ENCODE data around the gene PTGER3. TPM values are rescaled to one million over a fixed set of nuclear protein-coding genes. Genes with fewer than 3 reads are reported as not detected.
"Not testable (repeated sequence)": the region's sequence is repeated elsewhere in the genome, so short reads cannot be mapped to it uniquely, and the experiment has no call there.

PTGER3 gene
- total and polyA plus RNA-seq, 9 donors, result 0.16 to 1.7 (median 0.81) TPM

GRCh38 chr1:70985278-70985677 lies 62.3 kb downstream of the PTGER3 start:
- not testable (repeated sequence) for H3K4me3 ChIP-seq (ENCODE audit: low read length); DNase-seq; H3K9me3 ChIP-seq (replicated peaks; ENCODE audit: control insufficient read depth, low read depth, low read length); H3K36me3 ChIP-seq (ENCODE audit: control insufficient read depth, insufficient read depth, low read length); H3K27me3 ChIP-seq (ENCODE audit: control insufficient read depth, insufficient read depth, low read length); H3K4me1 ChIP-seq (ENCODE audit: control insufficient read depth, insufficient read depth, low read length); H3K27ac ChIP-seq (ENCODE audit: low read length)
- WGBS (ENCODE audit: insufficient coverage), result 82% methylated on average over 1 of the region's 2 CpGs

- no peaks in the 10 kb centered on the region for H3K36me3 ChIP-seq (ENCODE audit: control insufficient read depth, insufficient read depth, low read length)
- DNase-seq, result no peak
- no peak overlapping the region for H3K4me3 ChIP-seq (ENCODE audit: low read length)
- H3K4me1 ChIP-seq (ENCODE audit: control insufficient read depth, insufficient read depth, low read length), result no peaks in the 10 kb centered on the region
- no peaks in the 10 kb centered on the region for H3K27me3 ChIP-seq (ENCODE audit: control insufficient read depth, insufficient read depth, low read length)
- no peaks in the 10 kb centered on the region for H3K9me3 ChIP-seq (replicated peaks; ENCODE audit: control insufficient read depth, low read depth, low read length)
- H3K27ac ChIP-seq (ENCODE audit: low read length), result no peak overlapping the region
- no CpG with 5 or more reads among the region's 1 CpG for WGBS (ENCODE audit: insufficient coverage)
These were observed 67.3 kb downstream of the PTGER3 start for GRCh38 chr1:70980361-70980760.

GRCh38 chr1:70979881-70980280 lies 67.7 kb downstream of the PTGER3 start:
- Histone ChIP-seq H3K4me1 (ENCODE audit: control insufficient read depth, insufficient read depth, low read length) (no peaks in the 10 kb centered on the region), H3K27me3 (ENCODE audit: control insufficient read depth, insufficient read depth, low read length) (no peaks in the 10 kb centered on the region), H3K36me3 (ENCODE audit: control insufficient read depth, insufficient read depth, low read length) (no peaks in the 10 kb centered on the region), H3K27ac (ENCODE audit: low read length) (no peak overlapping the region), H3K4me3 (ENCODE audit: low read length) (no peak overlapping the region), H3K9me3 (replicated peaks; ENCODE audit: control insufficient read depth, low read depth, low read length) (no peaks in the 10 kb centered on the region)
- DNase-seq, result peak; percentile 5
- WGBS (ENCODE audit: insufficient coverage), result 83% methylated on average over 2 of the region's 2 CpGs

- H3K36me3 ChIP-seq (ENCODE audit: control insufficient read depth, insufficient read depth, low read length), result no peaks in the 10 kb centered on the region
- no peaks in the 10 kb centered on the region for H3K4me1 ChIP-seq (ENCODE audit: control insufficient read depth, insufficient read depth, low read length)
- H3K27ac ChIP-seq (ENCODE audit: low read length), result no peak overlapping the region
- WGBS (ENCODE audit: insufficient coverage), result 63% methylated on average over 3 of the region's 4 CpGs
- DNase-seq, result no peak
- no peaks in the 10 kb centered on the region for H3K9me3 ChIP-seq (replicated peaks; ENCODE audit: control insufficient read depth, low read depth, low read length)
- H3K4me3 ChIP-seq (ENCODE audit: low read length), result no peak overlapping the region
- H3K27me3 ChIP-seq (ENCODE audit: control insufficient read depth, insufficient read depth, low read length), result no peaks in the 10 kb centered on the region
These were observed 68.3 kb downstream of the PTGER3 start for GRCh38 chr1:70979313-70979712.

GRCh38 chr1:70978623-70979022 lies 69.0 kb downstream of the PTGER3 start:
- no peak overlapping the region for H3K4me3 ChIP-seq (ENCODE audit: low read length)
- H3K27me3 ChIP-seq (ENCODE audit: control insufficient read depth, insufficient read depth, low read length), result no peaks in the 10 kb centered on the region
- no peak overlapping the region for H3K27ac ChIP-seq (ENCODE audit: low read length)
- no CpG with 5 or more reads among the region's 1 CpG for WGBS (ENCODE audit: insufficient coverage)
- no peaks in the 10 kb centered on the region for H3K4me1 ChIP-seq (ENCODE audit: control insufficient read depth, insufficient read depth, low read length)
- DNase-seq, result no peak
- no peaks in the 10 kb centered on the region for H3K36me3 ChIP-seq (ENCODE audit: control insufficient read depth, insufficient read depth, low read length)
- no peaks in the 10 kb centered on the region for H3K9me3 ChIP-seq (replicated peaks; ENCODE audit: control insufficient read depth, low read depth, low read length)

- no peaks in the 10 kb centered on the region for H3K4me1 ChIP-seq (ENCODE audit: control insufficient read depth, insufficient read depth, low read length)
- WGBS (ENCODE audit: insufficient coverage), result 43% methylated on average over 3 of the region's 3 CpGs
- H3K4me3 ChIP-seq (ENCODE audit: low read length), result no peak overlapping the region
- no peak overlapping the region for H3K27ac ChIP-seq (ENCODE audit: low read length)
- no peaks in the 10 kb centered on the region for H3K27me3 ChIP-seq (ENCODE audit: control insufficient read depth, insufficient read depth, low read length)
- DNase-seq, result no peak
- no peaks in the 10 kb centered on the region for H3K36me3 ChIP-seq (ENCODE audit: control insufficient read depth, insufficient read depth, low read length)
- no peaks in the 10 kb centered on the region for H3K9me3 ChIP-seq (replicated peaks; ENCODE audit: control insufficient read depth, low read depth, low read length)
These were observed 70.0 kb downstream of the PTGER3 start for GRCh38 chr1:70977575-70977974.

- 61% methylated on average over 2 of the region's 4 CpGs for WGBS (ENCODE audit: insufficient coverage)
- no peaks in the 10 kb centered on the region for H3K27me3 ChIP-seq (ENCODE audit: control insufficient read depth, insufficient read depth, low read length)
- no peak for DNase-seq
- no peaks in the 10 kb centered on the region for H3K36me3 ChIP-seq (ENCODE audit: control insufficient read depth, insufficient read depth, low read length)
- H3K4me1 ChIP-seq (ENCODE audit: control insufficient read depth, insufficient read depth, low read length), result no peaks in the 10 kb centered on the region
- no peaks in the 10 kb centered on the region for H3K9me3 ChIP-seq (replicated peaks; ENCODE audit: control insufficient read depth, low read depth, low read length)
- no peak overlapping the region for H3K4me3 ChIP-seq (ENCODE audit: low read length)
- H3K27ac ChIP-seq (ENCODE audit: low read length), result no peak overlapping the region
These were observed 70.6 kb downstream of the PTGER3 start for GRCh38 chr1:70977041-70977440.

GRCh38 chr1:70973754-70974153 lies 73.9 kb downstream of the PTGER3 start:
- Histone ChIP-seq H3K36me3 (ENCODE audit: control insufficient read depth, insufficient read depth, low read length) (no peaks in the 10 kb centered on the region), H3K4me1 (ENCODE audit: control insufficient read depth, insufficient read depth, low read length) (no peaks in the 10 kb centered on the region), H3K9me3 (replicated peaks; ENCODE audit: control insufficient read depth, low read depth, low read length) (no peaks in the 10 kb centered on the region), H3K27me3 (ENCODE audit: control insufficient read depth, insufficient read depth, low read length) (no peaks in the 10 kb centered on the region), H3K4me3 (ENCODE audit: low read length) (no peak overlapping the region), H3K27ac (ENCODE audit: low read length) (no peak overlapping the region)
- DNase-seq, result no peak
- no CpG with 5 or more reads among the region's 3 CpGs for WGBS (ENCODE audit: insufficient coverage)

- no peak for DNase-seq
- WGBS (ENCODE audit: insufficient coverage), result no CpG with 5 or more reads among the region's 4 CpGs
- Histone ChIP-seq H3K4me3 (ENCODE audit: low read length) (no peak overlapping the region), H3K4me1 (ENCODE audit: control insufficient read depth, insufficient read depth, low read length) (no peaks in the 10 kb centered on the region), H3K27me3 (ENCODE audit: control insufficient read depth, insufficient read depth, low read length) (no peaks in the 10 kb centered on the region), H3K27ac (ENCODE audit: low read length) (no peak overlapping the region), H3K36me3 (ENCODE audit: control insufficient read depth, insufficient read depth, low read length) (no peaks in the 10 kb centered on the region), H3K9me3 (replicated peaks; ENCODE audit: control insufficient read depth, low read depth, low read length) (no peaks in the 10 kb centered on the region)
These were observed 77.2 kb downstream of the PTGER3 start for GRCh38 chr1:70970407-70970806.

GRCh38 chr1:70966018-70966638 lies 81.5 kb downstream of the PTGER3 start:
- no peaks in the 10 kb centered on the region for H3K9me3 ChIP-seq (replicated peaks; ENCODE audit: control insufficient read depth, low read depth, low read length)
- H3K4me1 ChIP-seq (ENCODE audit: control insufficient read depth, insufficient read depth, low read length), result no peaks in the 10 kb centered on the region
- WGBS (ENCODE audit: insufficient coverage), result no CpG with 5 or more reads among the region's 2 CpGs
- H3K27me3 ChIP-seq (ENCODE audit: control insufficient read depth, insufficient read depth, low read length), result no peaks in the 10 kb centered on the region
- DNase-seq, result no peak
- no peak overlapping the region for H3K4me3 ChIP-seq (ENCODE audit: low read length)
- H3K27ac ChIP-seq (ENCODE audit: low read length), result no peak overlapping the region
- no peaks in the 10 kb centered on the region for H3K36me3 ChIP-seq (ENCODE audit: control insufficient read depth, insufficient read depth, low read length)

GRCh38 chr1:70963374-70963773 lies 84.2 kb downstream of the PTGER3 start:
- no peaks in the 10 kb centered on the region for H3K27me3 ChIP-seq (ENCODE audit: control insufficient read depth, insufficient read depth, low read length)
- no peaks in the 10 kb centered on the region for H3K9me3 ChIP-seq (replicated peaks; ENCODE audit: control insufficient read depth, low read depth, low read length)
- no peak overlapping the region for H3K4me3 ChIP-seq (ENCODE audit: low read length)
- no peak for DNase-seq
- no peaks in the 10 kb centered on the region for H3K36me3 ChIP-seq (ENCODE audit: control insufficient read depth, insufficient read depth, low read length)
- 63% methylated on average over 5 of the region's 6 CpGs for WGBS (ENCODE audit: insufficient coverage)
- no peak overlapping the region for H3K27ac ChIP-seq (ENCODE audit: low read length)
- no peaks in the 10 kb centered on the region for H3K4me1 ChIP-seq (ENCODE audit: control insufficient read depth, insufficient read depth, low read length)
